ENCODE results near the gene DNMT1.

Gene DNMT1

DNA sequence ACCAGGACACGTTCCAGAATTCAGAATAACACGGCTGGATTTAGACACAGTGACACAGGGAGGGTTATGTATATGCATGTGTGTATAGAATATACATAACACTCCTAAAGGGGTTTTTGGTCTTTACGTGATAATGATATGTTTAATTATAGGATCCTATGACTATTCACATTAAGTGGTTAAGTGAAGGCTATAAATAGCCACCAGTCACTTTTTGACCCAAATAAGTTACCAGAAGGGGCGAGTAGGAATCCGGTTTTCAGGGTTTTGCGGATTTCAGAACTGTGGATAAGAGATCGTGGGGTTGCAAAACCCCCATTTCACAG, 99.2 kb downstream of the DNMT1 start:
- DNase-seq (ENCODE audit: low read depth), result no peak

DNA sequence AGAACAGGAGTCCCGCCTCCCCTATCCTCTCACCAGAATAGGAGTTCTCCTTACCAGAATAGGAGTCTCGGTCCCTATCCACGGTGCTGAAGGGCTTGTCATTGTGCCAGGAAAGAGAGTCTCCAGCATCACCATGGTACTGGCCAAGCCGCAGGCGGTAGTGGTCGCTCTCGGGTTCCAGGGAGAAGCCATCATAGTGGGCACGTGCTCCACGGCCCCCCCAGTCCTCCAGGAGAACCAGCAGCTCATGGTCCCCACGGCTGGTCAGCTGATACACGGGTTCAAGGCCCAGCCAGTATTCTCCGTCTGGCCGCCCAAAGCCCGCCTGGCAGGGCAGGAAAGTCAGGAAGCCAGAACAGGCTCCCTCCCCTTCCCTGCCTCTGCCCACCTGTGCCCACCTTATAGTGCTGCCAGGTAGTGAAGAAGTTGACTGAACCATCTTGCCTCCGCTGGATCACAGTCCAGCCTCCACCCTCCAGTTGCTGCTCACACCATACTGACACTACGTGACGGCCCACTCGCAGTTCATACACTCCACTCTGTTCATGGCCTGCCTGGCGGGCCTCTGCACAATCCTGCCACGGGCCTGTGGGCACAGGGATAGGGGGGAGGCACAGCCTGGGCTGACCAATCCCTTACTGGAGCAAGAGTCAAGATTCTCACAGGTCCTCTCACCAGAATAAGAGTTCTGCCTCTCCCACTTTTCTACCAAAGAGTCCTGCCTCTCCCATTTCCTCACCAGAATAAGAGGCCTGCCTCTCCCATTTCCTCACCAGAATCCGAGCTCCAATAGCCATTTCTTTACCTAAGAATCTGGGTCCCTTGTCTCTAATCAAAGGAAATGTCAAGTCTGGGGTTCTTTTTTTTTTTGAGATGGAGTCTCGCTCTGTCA, 101.2 kb downstream of the DNMT1 start:
- no peak for DNase-seq (ENCODE audit: low read depth)

DNA sequence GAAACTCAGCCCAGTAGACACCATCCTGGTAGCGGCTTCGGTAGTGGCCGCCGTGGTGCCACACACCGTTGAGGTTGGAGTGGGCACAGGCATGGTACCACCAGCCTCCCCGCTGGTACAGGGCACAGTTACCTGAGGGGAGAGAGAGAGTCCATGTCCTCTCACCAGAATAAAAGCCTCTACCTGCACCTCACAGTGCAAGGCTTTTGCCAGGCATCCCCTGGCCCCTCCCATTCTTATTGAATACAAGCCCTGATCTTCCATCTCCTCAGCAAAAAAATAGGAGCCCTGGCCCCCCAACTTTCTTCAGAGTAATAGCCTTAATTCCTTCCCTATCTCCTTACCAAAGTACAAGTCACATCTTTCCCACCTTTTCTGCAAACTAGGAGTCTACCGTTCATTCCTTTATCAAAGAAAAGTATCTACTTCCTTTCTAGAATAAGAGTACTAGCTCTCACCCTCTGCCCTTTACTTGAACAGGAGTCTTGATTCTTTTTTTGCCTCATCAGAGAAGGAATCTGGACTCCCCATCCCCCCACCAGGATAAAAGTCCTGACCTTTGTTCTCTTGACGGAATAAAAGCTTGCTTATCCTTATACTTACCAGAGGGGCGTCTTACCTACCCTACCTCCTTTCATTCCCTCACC, 102.0 kb downstream of the DNMT1 start:
- DNase-seq (ENCODE audit: low read depth), result no peak

DNA sequence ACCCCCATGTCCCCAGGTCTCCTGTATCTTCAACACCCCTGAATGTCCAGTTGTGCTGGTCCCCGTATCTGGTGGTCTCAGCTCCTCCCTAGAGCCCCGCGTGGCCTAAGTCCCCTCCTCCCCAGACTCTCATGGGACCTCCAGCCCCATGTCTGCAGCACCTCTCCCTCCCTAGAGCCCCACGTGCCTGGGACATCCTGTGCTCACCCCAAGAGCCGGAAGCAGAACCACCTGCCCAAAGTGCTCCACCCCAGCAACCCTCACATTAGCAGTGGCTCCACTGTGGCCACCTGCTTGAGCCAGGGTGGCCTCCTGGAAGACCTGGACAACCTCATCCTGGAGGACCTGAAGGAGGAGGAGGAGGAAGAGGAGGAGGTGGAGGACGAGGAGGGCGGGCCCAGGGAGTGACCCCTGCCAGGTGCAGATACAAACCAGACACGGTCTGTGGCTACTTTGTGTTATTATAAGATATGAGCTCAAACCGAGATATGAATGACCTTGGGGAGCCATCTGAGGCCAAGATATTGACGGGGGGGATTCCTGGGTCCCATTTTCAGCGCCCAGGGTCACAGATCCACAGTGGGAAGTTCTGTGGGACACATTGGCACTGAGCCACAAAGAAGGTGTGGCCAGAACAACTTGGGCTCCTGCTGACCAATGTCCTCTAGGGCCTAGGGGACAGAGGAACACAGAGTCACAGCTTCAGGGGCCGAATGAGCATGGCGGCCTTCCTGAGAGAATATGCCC, 102.7 kb downstream of the DNMT1 start:
- DNase-seq (ENCODE audit: low read depth), result no peak

DNA sequence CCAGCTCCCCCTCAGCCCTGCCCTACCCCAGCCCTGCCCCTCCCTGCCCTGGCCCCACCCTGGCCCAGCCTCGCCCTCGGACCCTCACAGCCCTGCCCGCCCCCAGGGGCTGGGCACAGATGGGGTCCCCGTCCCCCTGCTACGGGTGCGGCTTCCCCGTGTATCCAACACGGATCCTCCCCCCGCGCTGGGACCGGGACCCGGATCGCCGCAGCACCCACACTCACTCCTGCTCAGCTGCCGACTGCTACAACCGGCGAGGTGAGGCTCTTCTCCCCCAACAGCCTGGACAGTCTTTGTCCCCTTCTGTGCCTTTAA, 103.4 kb downstream of the DNMT1 start:
- no peak for DNase-seq (ENCODE audit: low read depth)

DNA sequence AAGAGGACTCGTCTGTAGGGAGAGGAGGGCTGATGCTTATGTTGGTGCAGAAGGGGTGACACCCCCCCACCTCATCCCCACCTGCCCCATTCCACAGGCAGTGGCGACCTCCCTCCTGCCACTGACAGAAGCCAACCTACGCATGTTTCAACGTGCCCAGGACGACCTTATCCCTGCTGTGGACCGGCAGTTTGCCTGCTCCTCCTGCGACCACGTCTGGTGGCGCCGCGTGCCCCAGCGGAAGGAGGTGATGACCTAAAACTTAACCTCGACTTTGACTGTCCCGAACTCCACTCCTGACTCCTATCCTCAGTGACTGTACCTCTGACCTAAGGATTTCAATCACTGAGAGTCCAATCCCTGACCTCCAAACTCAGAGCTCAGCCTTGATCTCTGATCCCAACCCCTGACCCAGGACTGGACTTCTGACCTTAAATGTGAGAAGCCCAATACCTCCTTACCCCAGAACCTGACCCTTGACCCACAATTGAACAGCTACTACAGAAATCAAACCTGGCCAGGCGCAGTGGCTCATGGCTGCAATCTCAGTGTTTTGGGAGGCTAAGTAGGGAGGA, 104.9 kb downstream of the DNMT1 start:
- DNase-seq (ENCODE audit: low read depth), result no peak

DNA sequence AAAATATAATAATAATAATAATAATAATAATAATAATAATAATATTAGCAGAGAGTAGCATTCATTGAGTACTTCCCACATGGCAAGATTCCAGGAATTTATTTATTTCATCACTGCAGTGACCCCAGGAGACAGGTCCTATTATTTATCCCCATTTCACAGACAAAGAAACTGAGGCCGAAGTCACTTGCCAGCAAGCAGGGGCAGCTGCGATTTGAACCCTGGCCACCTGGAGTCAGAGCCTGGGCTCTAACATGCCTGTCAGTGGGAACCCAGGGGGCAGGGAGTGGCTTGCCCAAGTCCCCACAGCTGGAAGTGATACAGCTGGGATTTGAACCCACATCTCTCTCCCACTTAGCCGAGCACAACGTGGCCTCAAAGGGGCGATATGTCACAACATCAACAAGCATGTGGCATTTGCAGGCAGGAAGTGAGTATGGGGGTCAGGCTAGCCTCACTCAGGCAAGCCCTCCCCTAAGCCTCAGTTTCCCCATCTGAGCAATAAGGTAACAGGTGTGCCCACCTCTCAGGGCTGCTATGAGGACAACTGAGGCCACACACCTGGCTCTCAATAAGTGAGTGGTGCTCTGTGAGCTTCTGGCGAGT, 105.7 kb downstream of the DNMT1 start:
- DNase-seq (ENCODE audit: low read depth), result no peak

DNA sequence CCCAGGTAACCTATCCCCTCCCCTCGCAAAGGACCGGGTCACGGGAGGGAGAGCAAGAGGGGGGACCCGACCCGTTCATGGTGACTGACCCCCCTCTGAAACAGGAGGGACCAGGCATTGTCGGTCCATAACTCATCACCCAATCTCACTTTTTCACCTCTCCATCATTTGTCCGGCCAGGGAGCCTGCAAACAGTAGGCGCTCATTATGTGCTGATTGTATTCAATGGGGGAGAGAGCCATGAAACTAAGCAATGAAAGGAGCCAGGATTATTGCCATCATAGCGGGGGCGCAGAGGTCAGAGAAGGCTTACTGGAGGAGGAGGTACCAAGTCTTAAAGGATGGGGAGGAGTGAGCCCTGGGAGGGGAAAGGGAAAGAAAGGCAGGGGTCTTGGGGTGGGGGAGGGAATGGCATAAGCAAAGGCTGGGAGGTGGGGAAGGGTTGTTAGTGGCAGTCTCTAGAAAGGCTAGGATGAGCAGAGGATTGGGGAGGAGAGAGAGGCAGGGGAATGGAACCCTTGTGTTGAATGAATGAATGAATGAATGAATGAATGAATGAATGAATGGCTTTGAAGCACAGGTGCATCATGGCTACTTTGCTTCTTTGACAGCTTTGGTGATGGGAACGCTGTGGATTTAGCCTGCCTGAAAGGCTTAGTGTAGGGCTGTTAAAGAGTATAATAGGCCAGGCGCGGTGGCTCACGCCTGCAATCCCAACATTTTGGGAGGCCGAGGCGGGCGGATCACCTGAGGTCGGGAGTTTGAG, 107.3 kb downstream of the DNMT1 start:
- DNase-seq (ENCODE audit: low read depth), result no peak

DNA sequence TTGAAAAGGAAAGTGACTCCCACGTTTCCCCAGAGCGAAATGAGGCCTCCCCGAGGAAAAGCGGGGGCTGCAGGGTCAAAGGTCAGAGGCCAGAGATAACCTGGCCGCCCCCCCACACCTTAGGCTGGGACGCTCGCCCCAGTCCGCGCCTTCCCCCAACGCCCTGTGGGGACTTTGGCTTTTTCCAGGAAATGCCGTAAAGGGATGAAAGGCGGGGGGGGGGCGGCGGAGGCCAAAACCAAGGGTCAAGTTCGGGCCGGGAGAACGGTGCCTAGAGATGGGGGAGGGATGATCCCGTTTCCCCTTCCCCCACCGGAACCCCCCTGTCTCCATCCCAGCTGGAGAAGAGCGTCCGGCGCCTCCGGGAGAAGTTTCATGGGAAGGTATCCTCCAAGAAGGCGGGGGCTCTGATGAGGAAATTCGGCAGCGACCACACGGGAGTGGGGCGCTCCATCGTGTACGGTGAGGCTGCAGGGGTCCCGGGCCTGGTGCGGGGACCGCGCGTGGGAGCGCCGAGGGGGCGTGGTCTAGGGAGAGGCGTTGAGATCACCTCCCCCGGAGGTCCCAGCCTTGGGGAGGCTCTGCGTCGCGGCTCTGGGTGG, 108.1 kb downstream of the DNMT1 start:
- no peak for DNase-seq (ENCODE audit: low read depth)

DNA sequence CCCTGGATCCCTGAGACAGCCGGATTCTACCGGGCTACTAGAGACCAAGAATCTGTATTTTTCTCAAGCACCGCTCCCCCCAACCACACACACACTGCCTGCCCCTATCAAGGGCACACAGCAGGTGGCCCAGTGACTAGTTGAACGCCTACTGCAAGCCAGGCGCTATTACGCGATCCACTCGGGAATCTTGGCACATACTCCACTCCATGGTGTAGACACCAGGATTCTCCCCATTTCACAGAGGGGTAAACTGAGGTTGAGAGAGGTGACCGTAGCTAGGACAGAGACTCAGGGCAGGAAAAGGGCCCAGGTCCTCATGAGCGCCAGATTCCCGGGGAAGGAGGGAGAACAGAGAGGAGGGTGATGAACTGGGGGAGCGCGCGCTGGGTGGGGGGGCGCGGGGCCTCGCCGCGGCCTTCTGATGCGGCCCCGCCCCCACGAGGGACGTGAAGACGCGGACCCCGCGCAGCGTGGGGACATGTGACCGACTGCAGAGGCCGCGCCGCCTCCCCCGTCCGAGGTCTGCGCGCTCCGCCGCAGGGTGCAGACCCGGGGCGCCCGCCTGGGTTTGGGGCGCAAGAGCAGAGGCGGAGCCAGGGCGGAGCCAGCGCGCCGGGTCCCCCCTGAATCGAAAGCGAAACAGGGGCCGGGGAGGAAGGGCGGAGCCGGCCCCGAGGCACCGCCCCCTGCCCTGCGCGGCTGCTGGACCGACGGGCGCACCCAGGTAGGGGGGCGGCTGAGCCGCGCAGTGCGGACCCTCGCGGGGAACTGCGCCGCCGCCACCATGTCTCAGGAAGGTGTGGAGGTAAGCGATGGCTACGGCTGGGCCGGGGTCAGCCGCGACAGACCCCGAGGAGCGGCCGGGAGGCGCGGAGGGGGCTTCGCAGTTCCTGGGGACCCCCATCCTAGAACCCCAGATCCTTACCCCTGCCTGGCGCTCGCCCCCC, 108.8 kb downstream of the DNMT1 start, which contains the start of gene SHFL:
TSS of gene SHFL (plus strand) at position 677 of the 950 bp plus-strand sequence. CDS start at position 788, 111 bp downstream.
- DNase-seq (ENCODE audit: low read depth), result peak; percentile 67

DNA sequence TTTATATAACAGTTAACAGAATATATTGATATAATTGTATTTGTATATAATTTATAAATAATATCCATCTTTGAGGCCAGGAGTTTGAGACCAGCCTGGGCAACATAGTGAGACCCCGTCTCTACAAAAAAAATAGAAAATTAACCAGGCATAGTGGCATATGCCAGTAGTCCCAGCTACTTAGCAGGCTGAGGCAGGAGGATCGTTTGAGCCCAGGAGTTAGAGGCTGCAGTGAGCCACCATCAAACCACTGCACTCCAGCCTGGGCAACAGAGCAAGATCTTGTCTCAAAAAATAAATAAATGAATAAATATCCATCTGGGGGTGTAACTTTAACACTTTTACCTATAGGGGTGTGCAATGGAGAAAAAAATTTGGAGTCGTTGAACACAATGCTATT, 110.0 kb downstream of the DNMT1 start:
- DNase-seq (ENCODE audit: low read depth), result no peak

DNA sequence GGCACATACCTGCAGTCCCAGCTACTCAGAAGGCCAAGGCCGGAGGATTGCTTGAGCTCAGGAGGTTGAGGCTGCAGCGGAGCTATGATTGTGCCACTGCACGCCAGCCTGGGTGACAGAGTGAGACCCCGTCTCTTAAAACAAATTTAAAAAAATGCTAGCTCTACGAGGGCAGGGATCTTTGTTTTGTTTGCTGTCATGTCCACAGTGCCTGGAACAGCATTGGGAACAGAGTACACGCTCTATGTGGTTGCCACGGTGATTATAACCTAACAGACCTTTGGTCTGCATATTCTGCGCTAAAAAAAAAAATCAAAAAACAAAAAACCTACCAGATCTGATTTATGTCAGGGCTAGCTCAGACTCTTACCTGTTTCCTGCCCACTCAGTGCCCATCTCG, 110.8 kb downstream of the DNMT1 start:
- DNase-seq (ENCODE audit: low read depth), result no peak
